Fibroblast of pulmonary artery (primary cell): Measurements from ENCODE around the gene MAGEF1.

Experiments
- DNase-seq: peaks from one replicate; pipeline ENCODE4 v3.0.0-alpha.2; 2010; ENCODE audit warnings: low read depth
- H3K4me3 ChIP-seq: replicated peaks from 2 replicates; pipeline ENCODE4 v1.5.1; 2011; ENCODE audit warnings: low read depth, mild to moderate bottlenecking, control low read depth, low read length, moderate library complexity
- CTCF ChIP-seq: IDR thresholded peaks from 2 replicates; pipeline ENCODE4 v1.5.1; 2011; ENCODE audit warnings: mild to moderate bottlenecking, control low read depth, low read length, inconsistent platforms; ENCODE audit errors: missing control alignments

Gene MAGEF1

GRCh38 chr3:184728010-184728527 lies 16.2 kb upstream of the MAGEF1 start:
- H3K4me3 ChIP-seq, result no peak overlapping the region
- no peak for TF ChIP-seq CTCF
- DNase-seq, result no peak

- peak; percentile 77 for DNase-seq
- no peak overlapping the region for H3K4me3 ChIP-seq
- TF ChIP-seq CTCF, result peak; percentile 88
Measured at GRCh38 chr3:184727357-184728009, 15.6 kb upstream of the MAGEF1 start.

- no peak for TF ChIP-seq CTCF
- DNase-seq, result no peak
- H3K4me3 ChIP-seq, result no peak overlapping the region
Measured at GRCh38 chr3:184726497-184726896, 14.6 kb upstream of the MAGEF1 start.

- no peak for DNase-seq
- TF ChIP-seq CTCF, result no peak
- no peak overlapping the region for H3K4me3 ChIP-seq
Measured at GRCh38 chr3:184725176-184725719, 13.4 kb upstream of the MAGEF1 start.

GRCh38 chr3:184724699-184725098 lies 12.8 kb upstream of the MAGEF1 start:
- no peak for DNase-seq
- TF ChIP-seq CTCF, result no peak
- no peak overlapping the region for H3K4me3 ChIP-seq

- no peak for DNase-seq
- H3K4me3 ChIP-seq, result no peak overlapping the region
- TF ChIP-seq CTCF, result no peak
Measured at GRCh38 chr3:184719709-184720108, 7.8 kb upstream of the MAGEF1 start.

GRCh38 chr3:184718431-184718830 lies 6.6 kb upstream of the MAGEF1 start:
- TF ChIP-seq CTCF, result no peak
- DNase-seq, result no peak
- no peak overlapping the region for H3K4me3 ChIP-seq
